HEK293 (cell line): ENCODE data around the gene OVOL2.

Experiments
- CTCF ChIA-PET: fragments of 350-600 bp; formaldehyde crosslinking; extraction: SDS; loops from one replicate; lab custom pipeline; 2021; ENCODE audit warnings: antibody characterized with exemption; lab: Yijun Ruan, JAX
- POLR2A ChIA-PET: fragments of 300-600 bp; formaldehyde crosslinking; extraction: SDS; loops from one replicate; lab custom pipeline; 2020; ENCODE audit warnings: antibody characterized with exemption, inconsistent platforms; lab: Yijun Ruan, JAX
- H3K27ac ChIP-seq: fragments of 200-500 bp; sonication (Bioruptor generic); 2 replicates; pipeline ENCODE4 v1.5.1; 2014; ENCODE audit warnings: low read depth, low read length, control low read depth, inconsistent platforms; ENCODE audit errors: extremely low read depth
- H3K36me3 ChIP-seq, 2 experiments: fragments of 200-500 bp in 1 of 2; sonication (Bioruptor generic) in 1 of 2; 1 replicate in 1 of 2; 2 replicates in 1 of 2; pipeline ENCODE4 v1.5.1; 2014 to 2017; ENCODE audit warnings: inconsistent platforms in 2 of 2, low read length in 2 of 2; ENCODE audit not compliant: control insufficient read depth in 2 of 2, insufficient read depth in 1 of 2
- H3K4me1 ChIP-seq: fragments of 200-500 bp; sonication (Bioruptor generic); 2 replicates; pipeline ENCODE4 v1.5.1; 2014; ENCODE audit warnings: mild to moderate bottlenecking, low read length, inconsistent platforms; ENCODE audit not compliant: control insufficient read depth, insufficient read depth
- H3K4me3 ChIP-seq: 2 replicates; pipeline ENCODE4 v1.5.1; 2011; ENCODE audit warnings: low read depth, mild to moderate bottlenecking, control low read depth, low read length, moderate library complexity
- H3K9me3 ChIP-seq: fragments of 200-500 bp; sonication (Bioruptor generic); 2 replicates; pipeline ENCODE4 v1.5.1; 2014; ENCODE audit warnings: low read depth, low read length, inconsistent platforms; ENCODE audit not compliant: control insufficient read depth, insufficient read depth
- CTCF ChIP-seq: fragments of 450-650 bp; formaldehyde crosslinking; IDR thresholded peaks from 2 replicates; pipeline ENCODE4 v1.5.1; 2016; ENCODE audit warnings: missing biosample characterization, missing genetic modification characterization
- EGR2 ChIP-seq: fragments of 450-650 bp; formaldehyde crosslinking; IDR thresholded peaks from 2 replicates; pipeline ENCODE4 v1.5.1; 2016; ENCODE audit warnings: low read depth, missing biosample characterization, missing genetic modification characterization
- HOXA7 ChIP-seq: sonication (generic); formaldehyde crosslinking; IDR thresholded peaks from 2 replicates; pipeline ENCODE4 v1.8.1; 2022; ENCODE audit warnings: missing genetic modification reagents, borderline replicate concordance
- HOXC10 ChIP-seq: sonication (generic); formaldehyde crosslinking; IDR thresholded peaks from 2 replicates; pipeline ENCODE4 v1.8.1; 2023; ENCODE audit warnings: mild to moderate bottlenecking, missing genetic modification reagents
- OSR2 ChIP-seq: fragments of 450-650 bp; formaldehyde crosslinking; IDR thresholded peaks from 2 replicates; pipeline ENCODE4 v1.5.1; 2016; ENCODE audit warnings: missing biosample characterization, missing genetic modification characterization
- PRDM2 ChIP-seq: fragments of 450-650 bp; formaldehyde crosslinking; IDR thresholded peaks from 2 replicates; pipeline ENCODE4 v1.5.1; 2016; ENCODE audit warnings: missing biosample characterization, missing genetic modification characterization, borderline replicate concordance
- YY1 ChIP-seq: fragments of 450-650 bp; formaldehyde crosslinking; IDR thresholded peaks from 2 replicates; pipeline ENCODE4 v1.5.1; 2018; ENCODE audit warnings: missing biosample characterization, missing genetic modification characterization
- ZBTB8A ChIP-seq: fragments of 450-650 bp; formaldehyde crosslinking; IDR thresholded peaks from 2 replicates; pipeline ENCODE4 v1.5.1; 2016; ENCODE audit warnings: missing biosample characterization, missing genetic modification characterization
- ZEB2 ChIP-seq: fragments of 450-650 bp; formaldehyde crosslinking; IDR thresholded peaks from 2 replicates; pipeline ENCODE4 v1.5.1; 2016; ENCODE audit warnings: missing biosample characterization, missing genetic modification characterization
- ZFP3 ChIP-seq: fragments of 450-650 bp; formaldehyde crosslinking; IDR thresholded peaks from 2 replicates; pipeline ENCODE4 v1.5.1; 2016; ENCODE audit warnings: low read depth, missing biosample characterization, missing genetic modification characterization
- ZNF19 ChIP-seq: fragments of 450-650 bp; formaldehyde crosslinking; IDR thresholded peaks from 2 replicates; pipeline ENCODE4; 2016; ENCODE audit warnings: missing biosample characterization, missing genetic modification characterization, low read depth
- ZNF580 ChIP-seq: fragments of 450-650 bp; formaldehyde crosslinking; IDR thresholded peaks from 2 replicates; pipeline ENCODE4 v1.5.1; 2016; ENCODE audit warnings: missing biosample characterization, missing genetic modification characterization
- ZNF658 ChIP-seq: fragments of 450-650 bp; formaldehyde crosslinking; IDR thresholded peaks from 2 replicates; pipeline ENCODE4; 2016; ENCODE audit warnings: missing biosample characterization, missing genetic modification characterization
- ZNF670 ChIP-seq: fragments of 450-650 bp; formaldehyde crosslinking; IDR thresholded peaks from 2 replicates; pipeline ENCODE4 v1.5.1; 2016; ENCODE audit warnings: missing biosample characterization, missing genetic modification characterization, low read depth
- TF ChIP-seq, protein P1 (sequence below): fragments of 450-650 bp; formaldehyde crosslinking; IDR thresholded peaks from 2 replicates; pipeline ENCODE4 v1.5.1; 2016; ENCODE audit warnings: missing biosample characterization, missing genetic modification characterization
- TF ChIP-seq, protein P2 (sequence below): fragments of 450-650 bp; formaldehyde crosslinking; IDR thresholded peaks from 2 replicates; pipeline ENCODE4 v1.5.1; 2016; ENCODE audit warnings: missing biosample characterization, missing genetic modification characterization
- TF ChIP-seq, protein P3 (sequence below): fragments of 450-650 bp; IDR thresholded peaks from 2 replicates; pipeline ENCODE4 v1.5.1; 2018; ENCODE audit warnings: missing biosample characterization, missing genetic modification characterization

Gene OVOL2

DNA sequence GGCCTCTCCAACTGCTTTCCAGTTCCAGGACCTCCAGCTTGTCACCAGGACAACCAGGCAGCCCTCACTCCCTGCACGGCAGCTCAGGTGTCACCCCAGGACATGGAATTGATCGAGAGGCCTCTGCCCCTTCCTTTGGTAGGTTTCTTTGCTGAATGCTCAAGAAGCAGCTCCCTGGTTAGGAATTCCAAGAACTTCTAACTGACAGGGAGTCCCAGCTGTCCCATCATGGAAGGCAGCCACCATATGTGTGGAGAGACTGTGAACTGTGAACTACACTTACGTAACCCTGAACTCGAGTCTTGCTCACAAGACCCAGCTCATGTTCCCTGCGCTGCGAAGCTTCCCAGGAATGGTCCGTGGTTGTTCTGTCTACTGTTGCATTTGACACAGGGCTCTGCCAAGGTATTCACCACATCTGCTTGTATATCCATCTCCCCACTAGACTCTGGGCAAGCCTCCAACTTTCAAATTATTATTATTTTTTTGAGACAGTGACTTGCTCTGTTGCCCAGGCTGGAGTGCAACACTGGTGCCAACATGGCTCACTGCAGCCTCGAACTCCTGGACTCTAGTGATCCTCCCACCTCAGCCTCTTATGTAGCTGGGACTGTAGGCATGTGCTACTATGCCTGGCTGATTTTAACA is 53.2 kb downstream of the OVOL2 start (continued):
- TF ChIP-seq, protein P1, sequence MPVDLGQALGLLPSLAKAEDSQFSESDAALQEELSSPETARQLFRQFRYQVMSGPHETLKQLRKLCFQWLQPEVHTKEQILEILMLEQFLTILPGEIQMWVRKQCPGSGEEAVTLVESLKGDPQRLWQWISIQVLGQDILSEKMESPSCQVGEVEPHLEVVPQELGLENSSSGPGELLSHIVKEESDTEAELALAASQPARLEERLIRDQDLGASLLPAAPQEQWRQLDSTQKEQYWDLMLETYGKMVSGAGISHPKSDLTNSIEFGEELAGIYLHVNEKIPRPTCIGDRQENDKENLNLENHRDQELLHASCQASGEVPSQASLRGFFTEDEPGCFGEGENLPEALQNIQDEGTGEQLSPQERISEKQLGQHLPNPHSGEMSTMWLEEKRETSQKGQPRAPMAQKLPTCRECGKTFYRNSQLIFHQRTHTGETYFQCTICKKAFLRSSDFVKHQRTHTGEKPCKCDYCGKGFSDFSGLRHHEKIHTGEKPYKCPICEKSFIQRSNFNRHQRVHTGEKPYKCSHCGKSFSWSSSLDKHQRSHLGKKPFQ (tag by site-specific recombination) = no peak
- no peak for TF ChIP-seq YY1 (tag by site-specific recombination)
- TF ChIP-seq EGR2 = no peak
- no peak for TF ChIP-seq CTCF
- TF ChIP-seq, protein P2, sequence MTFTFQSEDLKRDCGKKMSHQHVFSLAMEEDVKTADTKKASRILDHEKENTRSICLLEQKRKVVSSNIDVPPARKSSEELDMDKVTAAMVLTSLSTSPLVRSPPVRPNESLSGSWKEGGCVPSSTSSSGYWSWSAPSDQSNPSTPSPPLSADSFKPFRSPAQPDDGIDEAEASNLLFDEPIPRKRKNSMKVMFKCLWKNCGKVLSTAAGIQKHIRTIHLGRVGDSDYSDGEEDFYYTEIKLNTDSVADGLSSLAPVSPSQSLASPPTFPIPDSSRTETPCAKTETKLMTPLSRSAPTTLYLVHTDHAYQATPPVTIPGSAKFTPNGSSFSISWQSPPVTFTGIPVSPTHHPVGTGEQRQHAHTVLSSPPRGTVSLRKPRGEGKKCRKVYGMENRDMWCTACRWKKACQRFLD (tag by site-specific recombination) = no peak
- TF ChIP-seq ZNF658 (tag by site-specific recombination) = no peak
- no peak for TF ChIP-seq HOXA7 (CRISPR knock-in tag)
- TF ChIP-seq HOXC10 (CRISPR knock-in tag) = no peak
- no peak for TF ChIP-seq ZNF670
- no peak for TF ChIP-seq ZNF19
- TF ChIP-seq, protein P3, sequence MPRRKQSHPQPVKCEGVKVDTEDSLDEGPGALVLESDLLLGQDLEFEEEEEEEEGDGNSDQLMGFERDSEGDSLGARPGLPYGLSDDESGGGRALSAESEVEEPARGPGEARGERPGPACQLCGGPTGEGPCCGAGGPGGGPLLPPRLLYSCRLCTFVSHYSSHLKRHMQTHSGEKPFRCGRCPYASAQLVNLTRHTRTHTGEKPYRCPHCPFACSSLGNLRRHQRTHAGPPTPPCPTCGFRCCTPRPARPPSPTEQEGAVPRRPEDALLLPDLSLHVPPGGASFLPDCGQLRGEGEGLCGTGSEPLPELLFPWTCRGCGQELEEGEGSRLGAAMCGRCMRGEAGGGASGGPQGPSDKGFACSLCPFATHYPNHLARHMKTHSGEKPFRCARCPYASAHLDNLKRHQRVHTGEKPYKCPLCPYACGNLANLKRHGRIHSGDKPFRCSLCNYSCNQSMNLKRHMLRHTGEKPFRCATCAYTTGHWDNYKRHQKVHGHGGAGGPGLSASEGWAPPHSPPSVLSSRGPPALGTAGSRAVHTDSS (tag by site-specific recombination) = no peak
- no peak for TF ChIP-seq ZBTB8A
- TF ChIP-seq ZFP3 (tag by site-specific recombination) = no peak
- TF ChIP-seq, all 188 proteins: peak for 0

DNA sequence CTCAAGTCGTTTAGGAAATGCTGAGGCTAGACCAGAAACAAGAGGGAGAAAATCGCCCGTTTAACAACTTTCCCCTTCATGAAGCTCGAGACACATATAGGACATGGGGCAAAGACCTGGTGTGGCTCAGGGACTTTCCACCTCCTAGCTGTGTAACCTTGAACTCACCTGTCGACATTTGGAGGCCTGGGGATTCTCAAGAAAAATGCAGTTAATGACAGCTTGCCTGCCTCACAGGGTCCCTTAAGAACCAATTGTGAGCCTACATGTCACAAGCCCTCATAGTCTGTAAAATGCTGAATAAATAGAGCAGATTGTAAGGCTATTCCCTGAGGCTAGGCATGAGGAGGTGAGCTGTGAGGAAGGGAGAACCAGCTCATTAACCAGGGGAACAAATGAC is 53.8 kb downstream of the OVOL2 start:
- Histone ChIP-seq H3K4me3 (no peak overlapping the region), H3K4me1 (no peaks in the 10 kb centered on the region), H3K9me3 (no peaks in the 10 kb centered on the region), H3K36me3 (no peaks in the 10 kb centered on the region), H3K27ac (no peak overlapping the region)
- ChIA-PET POLR2A (no interaction called here), CTCF (interaction anchor here (1.0 kb wide), 1 partner anchor 8 kb away, joined by 3 read pairs; no protein-coding TSS in a partner anchor)
- TF ChIP-seq ZNF580 (tag by site-specific recombination) (no peak), OSR2 (tag by site-specific recombination) (no peak)

DNA sequence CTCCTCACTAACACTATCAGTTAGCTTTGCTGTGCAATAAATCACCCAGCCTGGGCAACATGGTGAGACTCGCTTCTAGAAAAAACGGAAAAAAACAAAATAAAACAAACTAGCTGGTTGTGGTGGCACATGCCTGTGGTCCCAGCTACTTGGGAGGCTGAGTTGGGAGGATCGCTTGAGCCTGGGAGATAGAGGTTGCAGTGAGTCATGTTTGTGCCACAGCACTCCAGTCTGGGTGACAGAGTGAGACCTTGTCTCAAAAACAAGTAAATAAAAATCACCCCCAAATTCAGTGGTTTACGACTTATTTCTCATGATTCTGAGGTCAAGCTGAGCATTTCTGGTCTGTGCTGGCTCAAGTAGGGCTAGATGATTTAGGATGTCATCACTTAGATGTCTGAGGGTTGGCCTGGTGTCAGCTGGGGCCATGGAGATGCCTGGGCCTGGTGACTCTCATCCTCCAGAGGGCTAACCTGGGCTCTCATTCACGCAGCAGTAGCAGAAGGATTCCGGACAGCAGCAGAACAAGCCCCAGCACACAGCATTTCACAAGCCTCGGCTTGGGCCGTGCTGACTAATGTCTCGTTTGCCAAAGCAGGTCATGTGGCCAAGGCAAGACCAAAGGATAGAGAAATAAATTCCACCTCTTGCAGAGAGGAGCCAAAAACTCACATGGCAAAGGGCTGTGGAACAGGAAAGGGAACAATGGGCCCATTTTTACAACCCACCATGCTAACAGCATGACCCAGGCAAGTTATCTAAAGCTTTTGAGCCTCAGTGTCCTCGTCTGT is 56.4 kb downstream of the OVOL2 start:
- ChIA-PET POLR2A (interaction anchor here (1.5 kb wide), 1 partner anchor 319 kb away, joined by 3 read pairs; the partner anchor contains the start of gene RRBP1), CTCF (no interaction called here)
- Histone ChIP-seq H3K4me1 (no peaks in the 10 kb centered on the region), H3K36me3 (no peaks in the 10 kb centered on the region), H3K27ac (no peak overlapping the region), H3K4me3 (no peak overlapping the region), H3K9me3 (no peaks in the 10 kb centered on the region)
- TF ChIP-seq PRDM2 (tag by site-specific recombination) = no peak
- no peak for TF ChIP-seq ZEB2 (tag by site-specific recombination)
